IPS DF 4.7 (cell line): ENCODE data around the gene RYR3.
A peak's percentile ranks its signal among the peaks of the same experiment; 100 is the strongest.

Experiments
- DNase-seq: peaks from one replicate; pipeline ENCODE4 v3.0.0-alpha.2; 2013; ENCODE audit warnings: low spot score; ENCODE audit errors: extremely low read depth

Gene RYR3

DNA sequence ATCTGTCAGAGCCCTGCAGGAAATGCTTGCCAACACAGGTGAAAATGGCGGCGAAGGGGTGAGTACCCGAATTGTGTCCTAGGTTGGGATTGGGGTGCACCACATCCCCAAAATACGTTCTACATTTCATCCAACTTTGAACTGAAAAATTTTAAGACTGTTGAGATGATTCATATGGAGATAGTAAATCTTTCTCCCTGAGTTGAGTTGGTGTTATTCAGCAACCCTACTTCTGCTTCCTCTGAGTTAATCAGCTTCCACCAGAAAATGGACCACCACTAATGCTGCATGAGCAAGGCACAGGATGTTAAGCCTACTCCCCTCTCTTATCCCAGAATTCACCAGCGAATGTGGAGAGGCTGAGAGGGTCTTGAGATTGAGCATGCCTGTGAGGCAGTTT is 192.9 kb downstream of the RYR3 start:
- DNase-seq: no peak

DNA sequence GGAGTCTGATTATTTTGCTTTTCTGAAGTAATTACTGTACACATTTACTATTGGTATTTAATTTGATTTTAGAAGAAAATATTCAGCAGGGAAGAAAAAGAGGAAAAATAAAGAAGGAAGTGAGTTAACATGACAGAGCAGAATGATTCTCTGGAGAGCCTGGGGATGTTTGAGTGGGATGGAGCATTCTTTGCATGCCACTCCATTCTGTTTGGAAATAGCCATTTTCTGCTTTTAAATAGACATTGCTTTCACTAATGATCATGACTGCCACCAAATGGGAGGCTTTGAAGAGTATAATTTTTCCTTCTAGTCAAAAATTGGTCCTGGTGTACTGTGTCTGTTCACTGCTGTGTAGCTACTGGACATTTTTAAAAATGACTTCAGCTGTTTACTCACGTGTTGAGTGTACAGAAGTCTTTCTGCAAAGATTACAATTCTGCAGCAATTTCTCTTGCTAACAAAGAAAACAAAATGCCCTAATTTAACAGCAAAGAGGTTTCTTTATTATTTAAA is 196.1 kb downstream of the RYR3 start:
- no peak for DNase-seq

DNA sequence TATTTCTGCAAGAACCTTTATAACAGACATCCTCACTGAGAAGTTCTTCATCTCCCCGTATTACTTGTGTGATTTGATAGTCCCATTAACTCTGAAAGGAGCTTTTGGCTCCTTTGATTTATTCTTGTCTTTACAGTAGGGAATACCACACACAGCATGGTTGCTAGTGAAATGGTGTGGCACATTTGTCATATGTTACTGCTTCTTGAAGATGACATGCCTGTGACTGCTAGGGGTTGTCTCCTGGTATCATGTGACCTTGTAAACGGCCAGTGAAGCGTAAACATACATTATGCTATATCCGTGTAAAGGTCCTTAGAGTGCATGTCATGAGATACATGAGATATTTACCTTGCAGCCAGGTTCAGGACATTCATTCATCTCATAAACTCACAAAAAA is 197.9 kb downstream of the RYR3 start:
- DNase-seq: no peak

DNA sequence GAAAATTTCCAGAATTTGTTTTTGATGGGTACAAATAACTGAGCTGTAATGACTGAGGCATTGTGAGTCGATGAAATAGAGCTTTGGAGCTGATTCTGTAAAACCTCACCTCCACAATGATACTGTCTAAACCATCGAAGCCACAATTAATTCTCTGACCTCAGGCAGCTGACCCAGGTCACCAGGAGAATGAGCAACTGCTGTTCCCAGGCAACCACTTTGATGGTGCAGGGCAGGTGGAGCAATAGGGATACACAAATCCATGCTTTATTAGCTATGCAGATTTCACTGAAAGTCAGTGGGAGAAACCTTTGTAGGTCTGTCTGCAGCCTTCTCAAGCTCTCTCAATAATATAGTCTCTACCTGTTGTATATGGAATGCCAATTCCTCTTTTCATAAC is 204.4 kb downstream of the RYR3 start:
- no peak for DNase-seq

DNA sequence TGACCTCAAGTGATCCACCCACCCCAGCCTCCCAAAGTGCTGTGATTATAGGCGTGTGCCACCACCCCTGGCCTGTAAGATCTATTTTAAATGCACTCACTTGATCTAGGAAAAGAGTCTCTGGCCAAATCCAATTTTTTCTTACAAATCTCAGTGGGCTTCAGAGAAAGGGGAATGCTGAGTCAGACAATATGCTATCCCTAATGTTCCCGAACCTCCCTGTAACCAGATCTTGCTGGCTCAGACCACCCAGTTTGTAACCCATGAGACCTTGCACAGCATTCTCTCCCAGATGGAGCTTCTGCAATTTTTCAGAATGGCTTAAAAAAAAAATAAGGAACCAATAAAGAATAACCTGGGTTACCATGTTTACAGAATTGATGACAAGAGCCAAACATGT is 205.8 kb downstream of the RYR3 start:
- DNase-seq: no peak

- DNase-seq: no peak
Observed at GRCh38 chr15:33517944-33518343, 207.2 kb downstream of the RYR3 start.

DNA sequence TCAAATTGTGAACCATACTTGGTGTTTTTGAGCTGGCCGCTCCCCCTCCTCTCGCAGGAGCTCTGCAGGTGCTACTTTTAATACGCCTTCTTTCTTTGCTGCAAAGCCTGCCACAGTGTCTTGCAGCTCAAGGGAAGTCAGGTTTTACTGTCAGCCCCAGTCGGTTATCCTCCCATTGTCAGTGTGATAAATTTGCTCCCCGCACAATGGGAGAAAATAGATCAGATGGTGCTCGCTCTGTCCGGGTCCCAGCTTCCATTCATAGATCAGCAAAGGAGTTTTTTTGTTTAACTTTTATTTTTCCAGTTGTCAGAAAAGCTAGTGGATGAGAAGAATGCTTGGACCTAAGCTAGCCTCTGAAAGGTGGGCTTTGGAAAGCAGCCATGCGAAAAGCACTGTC is 207.7 kb downstream of the RYR3 start:
- no peak for DNase-seq

DNA sequence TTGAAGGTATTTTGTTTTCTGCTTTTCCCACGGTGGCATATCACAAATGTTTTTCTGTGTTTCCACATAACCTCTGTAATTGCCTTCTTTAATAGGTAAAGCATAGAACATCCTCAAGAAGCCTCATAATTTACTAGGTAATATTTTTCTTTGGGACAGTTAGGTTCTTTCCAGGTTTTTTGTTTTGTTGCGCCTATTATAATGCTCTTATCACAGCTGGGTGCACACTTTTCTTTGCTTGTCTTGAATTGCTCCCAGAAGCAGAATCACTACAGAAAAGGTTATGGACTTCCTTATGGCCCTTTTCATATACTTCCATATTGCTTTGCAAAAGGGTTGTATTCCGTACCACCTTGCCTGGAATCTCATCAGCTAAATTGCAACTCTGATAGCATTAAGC is 213.5 kb downstream of the RYR3 start:
- DNase-seq: no peak

GRCh38 chr15:33526532-33526931 is 215.8 kb downstream of the RYR3 start:
- DNase-seq: no peak

DNA sequence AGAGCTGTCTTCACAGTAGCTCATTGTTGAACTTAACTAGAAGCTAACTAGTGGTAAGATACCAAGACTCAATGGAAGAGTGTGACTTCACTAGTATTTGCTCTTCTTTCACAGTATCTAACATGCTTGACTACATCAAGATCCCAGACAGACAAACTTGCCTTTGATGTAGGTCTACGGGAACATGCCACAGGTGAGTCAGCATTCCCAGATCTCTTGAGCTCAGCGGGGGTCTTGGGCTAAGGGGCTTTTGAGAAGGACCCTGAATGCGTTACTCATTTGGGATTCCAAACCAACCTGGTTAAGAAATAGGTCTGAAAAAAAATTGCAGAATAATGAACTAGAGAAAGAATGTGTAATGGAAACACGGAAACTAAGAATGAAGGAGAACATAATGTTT is 222.4 kb downstream of the RYR3 start:
- DNase-seq: no peak

DNA sequence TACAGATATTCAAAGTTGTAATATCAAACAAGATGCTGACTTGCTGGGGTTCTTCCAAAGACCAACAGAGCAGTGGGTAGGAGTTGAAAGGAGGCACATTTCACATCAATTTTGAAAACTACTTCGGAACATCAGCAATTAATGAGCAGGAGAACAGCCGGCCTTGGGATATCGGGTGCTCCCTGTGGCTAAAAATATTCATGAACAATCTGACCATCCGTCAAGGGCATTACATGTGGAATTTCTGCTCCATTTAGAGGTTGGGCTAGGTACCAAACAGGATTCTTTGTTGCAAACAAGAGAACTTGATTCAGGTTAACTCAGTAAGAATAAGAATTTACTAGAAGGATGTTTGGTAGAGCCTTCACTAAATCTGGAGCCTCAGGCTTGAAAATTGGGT is 223.9 kb downstream of the RYR3 start:
- DNase-seq: no peak

DNA sequence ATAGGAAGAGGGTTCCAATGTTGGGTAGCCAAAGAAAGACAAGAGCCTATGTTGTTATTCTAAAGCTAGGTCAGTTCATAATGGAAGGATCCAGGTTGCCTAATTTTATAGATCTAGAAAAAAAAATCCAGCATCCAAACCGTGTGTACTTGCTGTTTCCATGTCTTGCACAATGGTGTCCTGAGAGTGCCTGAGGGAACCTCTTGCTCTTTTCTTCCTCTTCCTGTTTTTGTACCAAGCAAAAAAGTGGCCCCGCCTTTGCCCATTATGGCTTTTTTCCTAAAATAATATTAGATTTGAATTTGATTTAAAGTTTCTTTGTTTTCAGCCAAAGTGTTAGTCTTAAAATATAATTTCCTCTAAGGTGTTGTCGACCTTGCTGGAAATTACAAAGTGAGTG is 224.4 kb downstream of the RYR3 start:
- DNase-seq: no peak

DNA sequence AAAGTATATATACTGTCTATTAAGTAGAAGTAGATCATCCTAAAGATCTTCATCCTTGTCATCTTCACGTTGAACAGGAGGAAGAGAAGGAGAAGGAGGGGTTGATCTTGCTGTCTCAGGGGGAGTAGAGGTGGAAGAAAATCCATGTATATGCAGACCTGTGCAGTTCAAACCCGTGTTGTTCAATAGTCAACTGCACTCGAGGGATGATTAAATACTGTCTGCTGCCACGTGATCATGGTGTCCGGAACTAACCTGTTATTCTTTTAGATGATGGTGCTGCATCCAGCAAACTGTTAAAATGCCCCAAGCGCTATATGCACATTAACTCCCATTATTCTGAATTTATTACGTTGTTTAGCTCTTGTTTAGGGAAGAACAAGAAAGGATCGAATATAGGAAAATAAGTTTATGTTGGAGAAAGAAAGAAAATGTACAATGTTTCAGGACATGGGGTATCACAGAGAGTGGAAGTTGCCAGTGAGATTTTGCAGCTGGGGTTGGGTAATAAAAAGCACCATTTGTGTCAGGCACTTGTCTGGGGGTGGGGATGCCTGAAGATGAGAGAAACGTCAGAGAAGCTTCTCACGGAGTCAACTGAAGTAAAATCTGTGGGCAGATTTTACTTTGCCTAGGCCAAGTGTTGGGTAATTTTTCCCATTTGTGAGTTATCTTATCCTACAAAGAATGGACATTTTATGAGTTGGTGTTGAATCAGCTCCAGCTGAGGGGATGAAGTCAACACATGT is 229.2 kb downstream of the RYR3 start:
- no peak for DNase-seq

- no peak for DNase-seq
Observed at GRCh38 chr15:33543957-33544356, 233.2 kb downstream of the RYR3 start.

DNA sequence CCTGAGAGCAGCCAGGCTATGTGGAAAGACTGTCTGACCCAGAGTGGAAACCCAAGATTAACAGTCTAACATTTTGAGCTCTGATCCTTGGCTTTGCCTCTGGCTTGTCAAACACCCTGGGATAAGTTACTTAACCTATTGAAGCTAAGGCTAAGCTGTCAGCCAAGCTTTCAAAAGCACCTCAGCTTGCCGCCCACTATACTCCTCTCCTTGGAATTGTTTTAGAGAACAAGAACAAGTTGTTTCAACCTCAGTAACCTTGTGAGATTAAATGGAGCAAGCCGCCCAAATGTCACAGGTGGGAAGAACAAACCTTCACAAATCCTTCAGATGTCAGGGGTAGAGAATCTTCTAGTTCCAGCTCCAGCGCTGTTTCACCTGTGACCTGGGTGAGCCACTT is 235.1 kb downstream of the RYR3 start:
- no peak for DNase-seq

- DNase-seq: peak; percentile 53
Observed at GRCh38 chr15:33547876-33548275, 237.1 kb downstream of the RYR3 start.

- no peak for DNase-seq
Observed at GRCh38 chr15:33551860-33552259, 241.1 kb downstream of the RYR3 start.

- no peak for DNase-seq
Observed at GRCh38 chr15:33553157-33553556, 242.4 kb downstream of the RYR3 start.

GRCh38 chr15:33559207-33559890 is 248.6 kb downstream of the RYR3 start:
- peak; percentile 14 for DNase-seq

- DNase-seq: no peak
Observed at GRCh38 chr15:33561407-33561806, 250.6 kb downstream of the RYR3 start.

DNA sequence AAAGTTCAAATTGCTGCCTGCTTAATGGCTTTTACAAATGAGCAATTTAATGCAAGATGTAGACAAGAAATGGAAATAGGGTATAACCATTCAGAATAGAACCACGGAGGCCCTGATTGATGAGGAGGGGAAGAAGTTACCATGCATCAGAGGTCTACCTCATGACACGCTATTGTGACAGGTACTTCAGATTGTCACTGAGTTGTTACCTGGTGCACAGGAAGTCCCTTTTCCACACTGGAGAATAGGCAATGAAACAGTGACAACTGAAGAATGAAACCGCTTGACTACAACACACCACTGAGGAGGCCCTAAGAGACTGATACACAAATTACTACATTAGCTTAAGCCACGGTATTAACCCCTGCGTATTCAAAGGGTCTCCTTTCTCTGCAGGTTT is 251.2 kb downstream of the RYR3 start:
- no peak for DNase-seq

DNA sequence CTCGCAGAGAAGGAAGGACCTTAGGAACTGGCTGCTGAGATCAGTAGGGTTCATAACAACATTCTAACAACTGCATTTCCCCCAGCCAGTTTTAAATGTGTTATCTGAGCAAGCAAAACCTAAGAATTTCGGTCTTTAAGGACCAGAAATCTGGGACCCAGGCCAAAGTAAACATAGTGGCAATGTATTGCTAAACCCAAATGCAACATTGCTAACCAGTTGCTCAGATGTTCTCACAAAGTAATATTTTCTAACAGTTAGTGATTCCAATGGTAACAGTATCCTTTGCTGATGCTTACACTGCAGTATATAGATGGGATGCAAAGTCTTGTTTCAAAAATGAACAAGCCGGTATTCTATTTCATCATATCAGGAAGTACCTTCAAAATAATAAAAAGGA is 254.3 kb downstream of the RYR3 start:
- no peak for DNase-seq

GRCh38 chr15:33567652-33568051 is 256.9 kb downstream of the RYR3 start:
- DNase-seq: no peak
